NCI-H2107 treated with DMSO at 0.1 percent for 48 hours (cell line): ENCODE results near the gene PFDN6.

Source experiments
- DNase-seq: peaks from one replicate; lab custom pipeline; 2025; ENCODE audit not compliant: unreplicated experiment; lab: John Stamatoyannopoulos, UW

PFDN6 gene

GRCh38 chr6:33315793-33316602 is 26.6 kb downstream of the PFDN6 start:
- DNase-seq, result no peak

- DNase-seq, result no peak
Observed at GRCh38 chr6:33316603-33317418, 27.4 kb downstream of the PFDN6 start.

GRCh38 chr6:33317419-33317668 is 27.9 kb downstream of the PFDN6 start:
- DNase-seq, result no peak

GRCh38 chr6:33317669-33318425 is 28.4 kb downstream of the PFDN6 start, which contains the start of gene ZBTB22:
Gene ZBTB22, minus strand, starts transcription at chr6:33317744. Its CDS starts 828 bp downstream, at chr6:33316916.
- peak; percentile 79 for DNase-seq

GRCh38 chr6:33318426-33319073 is 29.1 kb downstream of the PFDN6 start:
- DNase-seq, result no peak

GRCh38 chr6:33319939-33320314 is 30.5 kb downstream of the PFDN6 start:
- DNase-seq, result no peak

- DNase-seq, result no peak
Observed at GRCh38 chr6:33320315-33321181, 31.1 kb downstream of the PFDN6 start.

- no peak for DNase-seq
Observed at GRCh38 chr6:33321227-33321626, 31.8 kb downstream of the PFDN6 start.

- DNase-seq, result no peak
Observed at GRCh38 chr6:33323623-33323948, 34.2 kb downstream of the PFDN6 start.

GRCh38 chr6:33324125-33324524 is 34.7 kb downstream of the PFDN6 start:
- no peak for DNase-seq

GRCh38 chr6:33329058-33329457 is 39.7 kb downstream of the PFDN6 start:
- DNase-seq, result no peak

- DNase-seq, result no peak
Observed at GRCh38 chr6:33330736-33331135, 41.3 kb downstream of the PFDN6 start.

GRCh38 chr6:33333666-33334065 is 44.3 kb downstream of the PFDN6 start:
- DNase-seq, result no peak

GRCh38 chr6:33335916-33336315 is 46.5 kb downstream of the PFDN6 start:
- no peak for DNase-seq

- DNase-seq, result no peak
Observed at GRCh38 chr6:33336495-33336894, 47.1 kb downstream of the PFDN6 start.

GRCh38 chr6:33339193-33339592 is 49.8 kb downstream of the PFDN6 start:
- DNase-seq, result no peak
